Smooth muscle cell of the coronary artery (primary cell): ENCODE measurements around the gene LY6G6D. TPM values are rescaled to one million over a fixed set of nuclear protein-coding genes. Genes with fewer than 3 reads are reported as not detected.

Experiments
- total RNA-seq: library from RNA; depleted of rRNA; stranded (reverse); fragments of >200 nt; gene quantifications from 2 replicates; pipeline ENCODE4 v1.2.3, GENCODE V29; 2014; ENCODE audit warnings: low replicate concordance

LY6G6D gene
- not detected in 2 replicates for total RNA-seq

GRCh38 chr6:31715022-31715958, at the start of gene LY6G6D:
Gene LY6G6D (plus strand): TSS chr6:31715348. CDS start chr6:31715356, 8 bp downstream.

GRCh38 chr6:31665501-31666336, 49.4 kb upstream of the LY6G6D start, which contains the start of gene CSNK2B:
Gene CSNK2B (plus strand): TSS chr6:31666080. CDS start chr6:31666832, 752 bp downstream.

GRCh38 chr6:31669676-31670075, 45.5 kb upstream of the LY6G6D start, which contains the start of gene LY6G5B:
Gene LY6G5B (plus strand): TSS chr6:31669976. CDS start chr6:31670951, 975 bp downstream.

GRCh38 chr6:31680226-31681134, 34.7 kb upstream of the LY6G6D start, which contains the start of gene LY6G5C:
Gene LY6G5C (minus strand): TSS chr6:31681067. CDS start chr6:31680373, 694 bp downstream.

GRCh38 chr6:31702819-31703716, 12.1 kb upstream of the LY6G6D start, which contains the start of gene ABHD16A:
Gene ABHD16A (minus strand): TSS chr6:31703324. CDS start chr6:31703281, 43 bp downstream.

GRCh38 chr6:31706599-31706998, 8.5 kb upstream of the LY6G6D start, which contains the start of gene LY6G6F:
Gene LY6G6F (plus strand): TSS chr6:31706866. CDS start chr6:31706907, 41 bp downstream.

GRCh38 chr6:31721351-31722020, 6.3 kb downstream of the LY6G6D start, which contains the start of gene LY6G6C:
Gene LY6G6C (minus strand): TSS chr6:31721746. CDS start chr6:31721679, 67 bp downstream.

GRCh38 chr6:31723245-31723979, 8.3 kb downstream of the LY6G6D start, which contains the start of gene MPIG6B:
Gene MPIG6B (plus strand): TSS chr6:31723373. CDS start chr6:31723384, 11 bp downstream.

GRCh38 chr6:31728767-31729514, 13.8 kb downstream of the LY6G6D start, which contains the start of gene DDAH2:
Gene DDAH2 (minus strand): TSS chr6:31729299. CDS start chr6:31729161, 138 bp downstream.

GRCh38 chr6:31736021-31736767, 21.0 kb downstream of the LY6G6D start, which contains the start of gene CLIC1:
Gene CLIC1 (minus strand): TSS chr6:31736530. CDS start chr6:31736300, 230 bp downstream.

GRCh38 chr6:31739639-31740396, 24.7 kb downstream of the LY6G6D start, which contains the start of gene MSH5:
Gene MSH5 (plus strand): TSS chr6:31740005. CDS start chr6:31740467, 462 bp downstream.

GRCh38 chr6:31762356-31762755, 47.2 kb downstream of the LY6G6D start, which contains the start of gene SAPCD1:
Gene SAPCD1 (plus strand): TSS chr6:31762656. CDS start chr6:31763055, 399 bp downstream.

